Measurements from ENCODE around the gene ZNF607.

GRCh38 chr19:37669450-37669914, 50.1 kb downstream of the ZNF607 start:
- TF ChIP-seq CTCF (conservative IDR thresholded peaks at IDR 0.05; ENCODE audit: low read depth, low read length) (no peak), EZH2 (IDR thresholded peaks at IDR 0.05; ENCODE audit: low read length, unreplicated experiment) (no peak), EZH2phosphoT487 (IDR thresholded peaks at IDR 0.05; ENCODE audit: borderline replicate concordance, low read length) (no peak)
